H1 (cell line): ENCODE results near the gene ATP11C. TPM values are rescaled to one million over a fixed set of nuclear protein-coding genes. Genes with fewer than 3 reads are reported as not detected.

Source experiments
- CTCF ChIA-PET: fragments of 300-600 bp; sonication (Branson Sonifier 250); formaldehyde crosslinking; loops from one replicate; lab custom pipeline; 2021; ENCODE audit not compliant: partially characterized antibody; lab: Charles Lee
- POLR2A ChIA-PET: fragments of 300-600 bp; sonication (Branson Sonifier 250); formaldehyde crosslinking; loops from one replicate; lab custom pipeline; 2021; ENCODE audit warnings: inconsistent platforms; ENCODE audit not compliant: partially characterized antibody; lab: Charles Lee
- DNase-seq, 2 experiments: peaks; one replicate each; pipeline versions ENCODE4 v3.0.0 to v3.0.0-alpha.2; 2010 to 2022; ENCODE audit warnings: low spot score in 2 of 2, low read depth in 1 of 2, mixed read lengths in 1 of 2
- FAIRE-seq: peaks from 2 replicates; lab custom pipeline; 2011; peaks lifted over from hg19 to GRCh38; lab: Jason Lieb, UNC
- H2AFZ ChIP-seq: 2 replicates; pipeline ENCODE4 v1.8.1; 2012; ENCODE audit warnings: low read length, inconsistent platforms
- H2AK5ac ChIP-seq: 2 replicates; pipeline ENCODE4 v1.6.1; 2013; ENCODE audit warnings: low read depth, low read length
- H2BK120ac ChIP-seq: replicated peaks from 2 replicates; pipeline ENCODE3; 2013; ENCODE audit warnings: low read depth, low read length, inconsistent platforms
- H2BK12ac ChIP-seq: 2 replicates; pipeline ENCODE4 v1.6.1; 2013; ENCODE audit warnings: low read depth, low read length
- H2BK15ac ChIP-seq: 2 replicates; pipeline ENCODE4 v1.6.1; 2013; ENCODE audit warnings: low read length
- H2BK20ac ChIP-seq: 2 replicates; pipeline ENCODE4 v1.6.1; 2013; ENCODE audit warnings: low read length
- H2BK5ac ChIP-seq: 2 replicates; pipeline ENCODE4 v1.6.1; 2013; ENCODE audit warnings: low read depth, low read length
- H3K14ac ChIP-seq: 2 replicates; pipeline ENCODE4 v1.6.1; 2013; ENCODE audit warnings: inconsistent platforms; ENCODE audit not compliant: insufficient read length
- H3K18ac ChIP-seq: 2 replicates; pipeline ENCODE4 v1.6.1; 2013; ENCODE audit warnings: low read length; ENCODE audit errors: extremely low read depth
- H3K23ac ChIP-seq: 2 replicates; pipeline ENCODE4 v1.6.1; 2013; ENCODE audit warnings: inconsistent platforms; ENCODE audit not compliant: insufficient read length
- H3K23me2 ChIP-seq: 2 replicates; pipeline ENCODE4 v1.6.1; 2013; ENCODE audit warnings: low read depth, low read length
- H3K27ac ChIP-seq: 2 replicates; pipeline ENCODE4 v1.6.1; 2011; ENCODE audit warnings: low read depth, low read length, inconsistent platforms
- H3K27me3 ChIP-seq, 4 experiments: replicated peaks in 1 of 4; 1 replicate in 1 of 4; 2 replicates in 3 of 4; pipeline versions ENCODE4 v1.6.1 to v1.8.1; 2011 to 2013; ENCODE audit warnings: low read length in 3 of 4, mild to moderate bottlenecking in 3 of 4, inconsistent platforms in 2 of 4, mixed read lengths in 2 of 4, moderate library complexity in 1 of 4; ENCODE audit not compliant: control insufficient read depth in 3 of 4, insufficient read depth in 3 of 4; ENCODE audit errors: extremely low read depth in 1 of 4
- H3K36me3 ChIP-seq, 4 experiments: 2 replicates each; pipeline versions ENCODE4 v1.6.1 to v1.8.1; 2011 to 2013; ENCODE audit warnings: mild to moderate bottlenecking in 4 of 4, low read length in 3 of 4, moderate library complexity in 2 of 4, control low read depth in 1 of 4, inconsistent platforms in 1 of 4; ENCODE audit not compliant: insufficient read depth in 4 of 4, control insufficient read depth in 2 of 4
- H3K4ac ChIP-seq: replicated peaks from 2 replicates; pipeline ENCODE3; 2013; ENCODE audit warnings: low read length, low read depth, mixed read lengths, inconsistent platforms; ENCODE audit not compliant: insufficient read length
- H3K4me1 ChIP-seq, 4 experiments: replicated peaks in 1 of 4; 1 replicate in 1 of 4; 2 replicates in 3 of 4; pipeline versions ENCODE4 v1.6.1 to v1.8.1; 2011 to 2013; ENCODE audit warnings: low read length in 3 of 4, inconsistent platforms in 2 of 4, mixed read lengths in 1 of 4; ENCODE audit not compliant: insufficient read depth in 4 of 4, control insufficient read depth in 3 of 4
- H3K4me2 ChIP-seq, 2 experiments: 2 replicates each; pipeline versions ENCODE4 v1.6.1 to v1.8.1; 2011 to 2013; ENCODE audit warnings: low read depth in 2 of 2, low read length in 2 of 2, control low read depth in 1 of 2, inconsistent platforms in 1 of 2, mild to moderate bottlenecking in 1 of 2; ENCODE audit not compliant: insufficient read depth in 1 of 2
- H3K4me3 ChIP-seq, 4 experiments: fragments of 200-600, 300-600 bp in 1 of 4; sonication (generic), shearing (Covaris generic), sonication (Bioruptor Twin) in 1 of 4; 2 replicates each; pipeline versions ENCODE4 v1.5.1 to v1.8.1; 2011 to 2016; ENCODE audit warnings: low read length in 4 of 4, low read depth in 3 of 4, control low read depth in 2 of 4, inconsistent platforms in 2 of 4, mild to moderate bottlenecking in 2 of 4, mixed read lengths in 1 of 4, moderate library complexity in 1 of 4; ENCODE audit not compliant: insufficient read depth in 2 of 4; ENCODE audit errors: extremely low read depth in 1 of 4
- H3K56ac ChIP-seq: replicated peaks from 2 replicates; pipeline ENCODE3; 2013; ENCODE audit warnings: low read depth, mild to moderate bottlenecking, mixed read lengths, low read length, inconsistent platforms; ENCODE audit not compliant: insufficient read length
- H3K79me1 ChIP-seq: 2 replicates; pipeline ENCODE4 v1.6.1; 2013; ENCODE audit warnings: low read depth, low read length, control low read depth
- H3K79me2 ChIP-seq, 2 experiments: 2 replicates each; pipeline versions ENCODE4 v1.6.1 to v1.8.1; 2012 to 2013; ENCODE audit warnings: low read length in 2 of 2, mild to moderate bottlenecking in 2 of 2, inconsistent platforms in 1 of 2; ENCODE audit not compliant: insufficient read depth in 2 of 2, control insufficient read depth in 1 of 2
- H3K9ac ChIP-seq, 4 experiments: replicated peaks in 1 of 4; 1 replicate in 1 of 4; 2 replicates in 3 of 4; pipeline versions ENCODE4 v1.6.1 to v1.8.1; 2011 to 2013; ENCODE audit warnings: low read depth in 3 of 4, low read length in 3 of 4, control low read depth in 2 of 4, mild to moderate bottlenecking in 2 of 4, moderate library complexity in 2 of 4, inconsistent platforms in 1 of 4; ENCODE audit errors: extremely low read depth in 1 of 4
- H3K9me3 ChIP-seq, 2 experiments: 2 replicates each; pipeline versions ENCODE4 v1.6.1 to v1.8.1; 2012 to 2013; ENCODE audit warnings: mild to moderate bottlenecking in 2 of 2, moderate library complexity in 2 of 2, control low read depth in 1 of 2, inconsistent platforms in 1 of 2, low read depth in 1 of 2, low read length in 1 of 2, mixed read lengths in 1 of 2; ENCODE audit not compliant: insufficient read depth in 2 of 2
- H4K20me1 ChIP-seq, 2 experiments: replicated peaks in 1 of 2; 2 replicates each; pipeline versions ENCODE3 to v1.8.1; 2011 to 2013; ENCODE audit warnings: inconsistent platforms in 2 of 2, low read length in 2 of 2, mild to moderate bottlenecking in 1 of 2; ENCODE audit not compliant: insufficient read depth in 2 of 2, control insufficient read depth in 1 of 2
- H4K5ac ChIP-seq: 2 replicates; pipeline ENCODE4 v1.6.1; 2013; ENCODE audit warnings: low read length, low read depth, mixed read lengths, inconsistent platforms; ENCODE audit not compliant: insufficient read length
- H4K8ac ChIP-seq: 2 replicates; pipeline ENCODE4 v1.8.0; 2013; ENCODE audit warnings: mild to moderate bottlenecking, moderate library complexity, low read length, inconsistent platforms; ENCODE audit not compliant: insufficient read depth; ENCODE audit errors: extremely low read depth
- H4K91ac ChIP-seq: replicated peaks from 2 replicates; pipeline ENCODE3; 2013; ENCODE audit warnings: low read length, mixed read lengths, inconsistent platforms; ENCODE audit not compliant: insufficient read length
- BCL11A ChIP-seq, 2 experiments: IDR thresholded peaks; one replicate each; pipeline ENCODE4 v1.6.1; 2011; ENCODE audit warnings: low read depth in 2 of 2, low read length in 2 of 2, mild to moderate bottlenecking in 2 of 2
- CHD1 ChIP-seq: IDR thresholded peaks from 2 replicates; pipeline ENCODE4 v1.6.1; 2012; ENCODE audit warnings: low read depth, low read length, improper control_type of control experiment
- GTF2F1 ChIP-seq: IDR thresholded peaks from 2 replicates; pipeline ENCODE4 v1.6.1; 2012; ENCODE audit warnings: low read depth, low read length, improper control_type of control experiment, borderline replicate concordance
- SIN3A ChIP-seq, 2 experiments: IDR thresholded peaks in 1 of 2; conservative IDR thresholded peaks in 1 of 2; 2 replicates each; pipeline ENCODE4 v1.6.1; 2011 to 2012; ENCODE audit warnings: low read length in 2 of 2, improper control_type of control experiment in 1 of 2, low read depth in 1 of 2, mild to moderate bottlenecking in 1 of 2
- TAF7 ChIP-seq: optimal IDR thresholded peaks from 2 replicates; pipeline ENCODE3; 2011; ENCODE audit warnings: low read depth, mild to moderate bottlenecking, inconsistent platforms, low read length, moderate library complexity, borderline replicate concordance
- WGBS, 2 experiments: shearing (Covaris generic) in 1 of 2; methylation state at CpG; one replicate each; pipeline versions ENCODE4 v1.1.6 to v1.1.7; 2013 to 2015; ENCODE audit warnings: low lambda C conversion rate in 2 of 2, mixed read lengths in 2 of 2, inconsistent platforms in 1 of 2, low coverage in 1 of 2, missing lambda C conversion rate in 1 of 2; ENCODE audit not compliant: insufficient replicate concordance in 2 of 2, insufficient coverage in 1 of 2, insufficient read length in 1 of 2; ENCODE audit errors: extremely low coverage in 1 of 2, missing lambda C conversion rate in 1 of 2; 5-methylcytosine and 5-hydroxymethylcytosine counted together
- polyA plus RNA-seq, 7 experiments: library from polyadenylated mRNA; depleted of rRNA in 3 of 7; stranded (reverse) in 5 of 7; unstranded in 2 of 7; fragments of >200 nt in 5 of 7; fragments of 200-250 nt in 2 of 7; gene quantifications; 1 replicate in 5 of 7; 2 replicates in 1 of 7; 4 replicates in 1 of 7; pipeline versions ENCODE4 v1.2.1 to v1.2.3, GENCODE V29; 2011 to 2013; ENCODE audit warnings: missing spikeins in 2 of 7, mixed read lengths in 2 of 7
- total RNA-seq: library from RNA; stranded (reverse); fragmentation: NEBNext Ultra II Directional; extraction: Animal tissue kit (Norgen Biotek cat#: 25700); gene quantifications from 2 replicates; pipeline ENCODE4 v1.2.1, GENCODE V29; 2021

The ATP11C gene
- total and polyA plus RNA-seq, 2 of the 8 experiments (the other 6 are each of a cell fraction or from before 2014, with no cell fraction given): 14.7 to 52.1 TPM

GRCh38 chrX:139969286-139969685 lies 36.4 kb upstream of the ATP11C start:
- no peaks in the 10 kb centered on the region for H3K23me2 ChIP-seq
- no peak overlapping the region for H3K18ac ChIP-seq
- H2BK5ac ChIP-seq: no peak overlapping the region
- no peaks in the 10 kb centered on the region for H3K9me3 ChIP-seq
- H4K5ac ChIP-seq: no peak overlapping the region
- no peak overlapping the region for H2BK20ac ChIP-seq
- H3K14ac ChIP-seq: no peak overlapping the region
- FAIRE-seq (no peak), DNase-seq (no peak)
- no peak overlapping the region for H2BK15ac ChIP-seq
- H2AFZ ChIP-seq: no peak overlapping the region
- no peaks in the 10 kb centered on the region for H3K79me1 ChIP-seq
- WGBS, 2 experiments: 83% methylated on average over 2 of the region's 2 CpGs; no CpG with 5 or more reads in 1 of the 2 experiments
- H4K91ac ChIP-seq: no peak overlapping the region
- no peak overlapping the region for H2BK12ac ChIP-seq
- no peaks in the 10 kb centered on the region for H3K79me2 ChIP-seq
- H3K4me1 ChIP-seq: no peaks in the 10 kb centered on the region; a peak in 1 of 7 replicates
- H3K4me3 ChIP-seq: no peak overlapping the region
- no peak overlapping the region for H3K23ac ChIP-seq
- H4K8ac ChIP-seq: no peak overlapping the region
- H2BK120ac ChIP-seq: no peak overlapping the region
- no peak overlapping the region for H3K56ac ChIP-seq
- H3K27me3 ChIP-seq: no peaks in the 10 kb centered on the region
- no peak overlapping the region for H3K9ac ChIP-seq
- no peak overlapping the region for H3K27ac ChIP-seq
- H2AK5ac ChIP-seq: no peak overlapping the region
- no peak overlapping the region for H3K4ac ChIP-seq
- H4K20me1 ChIP-seq: no peaks in the 10 kb centered on the region
- H3K36me3 ChIP-seq: no peaks in the 10 kb centered on the region
- H3K4me2 ChIP-seq: no peak overlapping the region
- TF ChIP-seq CHD1: no peak
- TF ChIP-seq BCL11A (IDR thresholded peaks at IDR 0.05; ENCODE audit: low read depth in 2 of 2, low read length in 2 of 2): no peak
- TF ChIP-seq SIN3A (conservative IDR thresholded peaks at IDR 0.05 in 1 of 2, IDR thresholded peaks at IDR 0.05 in 1 of 2; ENCODE audit: low read depth in 1 of 2, low read length in 2 of 2): no peak
- TF ChIP-seq TAF7: no peak
- TF ChIP-seq GTF2F1: no peak
- CTCF ChIA-PET: interaction anchor here (1.0 kb wide), 1 partner anchor 697 kb away, joined by 3 read pairs; no protein-coding TSS in a partner anchor
- POLR2A ChIA-PET: no interaction called here
